ENCODE data around the gene FOSL1. TPM values are rescaled to one million over a fixed set of nuclear protein-coding genes. Genes with fewer than 3 reads are reported as not detected.
"Not testable (repeated sequence)": the region's sequence is repeated elsewhere in the genome, so short reads cannot be mapped to it uniquely, and the experiment has no call there.

The FOSL1 gene
- total RNA-seq, 1 experiment from 2014 or later = 18.0 TPM

- peak; percentile 10 for DNase-seq (ENCODE audit: low spot score)
Observed at GRCh38 chr11:65852508-65853245, 47.5 kb downstream of the FOSL1 start.

GRCh38 chr11:65851811-65852507 lies 48.2 kb downstream of the FOSL1 start:
- peak; percentile 8 for DNase-seq (ENCODE audit: low spot score)

- DNase-seq (ENCODE audit: low spot score) = peak; percentile 27
Observed at GRCh38 chr11:65851083-65851579, 49.1 kb downstream of the FOSL1 start.

GRCh38 chr11:65850217-65851082 lies 49.7 kb downstream of the FOSL1 start:
- peak; percentile 4 for DNase-seq (ENCODE audit: low spot score)

GRCh38 chr11:65849771-65850216 lies 50.4 kb downstream of the FOSL1 start:
- DNase-seq (ENCODE audit: low spot score) = peak; percentile 4

- DNase-seq (ENCODE audit: low spot score) = no peak
Observed at GRCh38 chr11:65849366-65849765, 50.8 kb downstream of the FOSL1 start.

GRCh38 chr11:65848693-65849092 lies 51.5 kb downstream of the FOSL1 start:
- not testable (repeated sequence) for DNase-seq (ENCODE audit: low spot score)

- DNase-seq (ENCODE audit: low spot score) = no peak
Observed at GRCh38 chr11:65847746-65848145, 52.4 kb downstream of the FOSL1 start.

GRCh38 chr11:65844231-65844872 lies 55.8 kb downstream of the FOSL1 start:
- no peak for DNase-seq (ENCODE audit: low spot score)

- DNase-seq (ENCODE audit: low spot score) = no peak
Observed at GRCh38 chr11:65843811-65844210, 56.4 kb downstream of the FOSL1 start.

GRCh38 chr11:65842144-65842543 lies 58.0 kb downstream of the FOSL1 start:
- DNase-seq (ENCODE audit: low spot score) = no peak

Other genes with a start within 250 kb of the FOSL1 start
- gene RELA, start 237.5 kb downstream of the FOSL1 start, total RNA-seq (2014; rRNA removed; shearing (Covaris generic)) = 26.3 and 48.1 TPM in 2 replicates
- 39.1 and 45.1 TPM in 2 replicates for gene KAT5, start 188.1 kb downstream of the FOSL1 start, total RNA-seq (2014; rRNA removed; shearing (Covaris generic))
- 24.2 and 36.1 TPM in 2 replicates for gene RNASEH2C, start 179.6 kb downstream of the FOSL1 start, total RNA-seq (2014; rRNA removed; shearing (Covaris generic))
- gene AP5B1, start 119.4 kb downstream of the FOSL1 start, total RNA-seq (2014; rRNA removed; shearing (Covaris generic)) = 4.6 and 6.1 TPM in 2 replicates
- not detected in 2 replicates for gene OVOL1, start 113.3 kb downstream of the FOSL1 start, total RNA-seq (2014; rRNA removed; shearing (Covaris generic))
- gene SNX32, start 66.4 kb downstream of the FOSL1 start, total RNA-seq (2014; rRNA removed; shearing (Covaris generic)) = not detected in 2 replicates
- gene CFL1, start 42.2 kb downstream of the FOSL1 start, total RNA-seq (2014; rRNA removed; shearing (Covaris generic)) = 1,250 and 1,621 TPM in 2 replicates
- 13.6 and 20.0 TPM in 2 replicates for gene MUS81, start 40.0 kb downstream of the FOSL1 start, total RNA-seq (2014; rRNA removed; shearing (Covaris generic))
- 0.33 and 3.9 TPM in 2 replicates for gene EFEMP2, start 27.6 kb downstream of the FOSL1 start, total RNA-seq (2014; rRNA removed; shearing (Covaris generic))
- not detected in 2 replicates for gene CTSW, start 20.6 kb downstream of the FOSL1 start, total RNA-seq (2014; rRNA removed; shearing (Covaris generic))
- 175 and 231 TPM in 2 replicates for gene FIBP, start 11.9 kb downstream of the FOSL1 start, total RNA-seq (2014; rRNA removed; shearing (Covaris generic))
- gene CCDC85B, start 9.7 kb downstream of the FOSL1 start, total RNA-seq (2014; rRNA removed; shearing (Covaris generic)) = 35.8 and 44.2 TPM in 2 replicates
- 13.4 and 14.3 TPM in 2 replicates for gene C11orf68, start 18.7 kb upstream of the FOSL1 start, total RNA-seq (2014; rRNA removed; shearing (Covaris generic))
- gene DRAP1, start 19.0 kb upstream of the FOSL1 start, total RNA-seq (2014; rRNA removed; shearing (Covaris generic)) = 181 and 235 TPM in 2 replicates
- gene TSGA10IP, start 45.1 kb upstream of the FOSL1 start, total RNA-seq (2014; rRNA removed; shearing (Covaris generic)) = not detected in 2 replicates
- 43.3 and 43.4 TPM in 2 replicates for gene SART1, start 61.3 kb upstream of the FOSL1 start, total RNA-seq (2014; rRNA removed; shearing (Covaris generic))
- 20.7 and 32.4 TPM in 2 replicates for gene EIF1AD, start 101.8 kb upstream of the FOSL1 start, total RNA-seq (2014; rRNA removed; shearing (Covaris generic))
- 31.5 and 85.2 TPM in 2 replicates for gene BANF1, start 102.1 kb upstream of the FOSL1 start, total RNA-seq (2014; rRNA removed; shearing (Covaris generic))
- not detected in 2 replicates for gene CST6, start 111.6 kb upstream of the FOSL1 start, total RNA-seq (2014; rRNA removed; shearing (Covaris generic))
- gene CATSPER1, start 126.1 kb upstream of the FOSL1 start, total RNA-seq (2014; rRNA removed; shearing (Covaris generic)) = 2.6 and 4.6 TPM in 2 replicates
- gene GAL3ST3, start 148.8 kb upstream of the FOSL1 start, total RNA-seq (2014; rRNA removed; shearing (Covaris generic)) = not detected in 2 replicates
- 135 and 140 TPM in 2 replicates for gene SF3B2, start 152.0 kb upstream of the FOSL1 start, total RNA-seq (2014; rRNA removed; shearing (Covaris generic))
- 7.6 and 8.9 TPM in 2 replicates for gene PACS1, start 169.9 kb upstream of the FOSL1 start, total RNA-seq (2014; rRNA removed; shearing (Covaris generic))